Activated naive CD4-positive, alpha-beta T cell treated with anti-CD3 and anti-CD28 coated beads, Interleukin-2, amount 50 U/mL, for 72 hours (primary cell): ENCODE results near the gene IL5. TPM values are rescaled to one million over a fixed set of nuclear protein-coding genes. Genes with fewer than 3 reads are reported as not detected.
A peak's percentile ranks its signal among the peaks of the same experiment; 100 is the strongest.
"Not testable (repeated sequence)": the region's sequence is repeated elsewhere in the genome, so short reads cannot be mapped to it uniquely, and the experiment has no call there.

Source experiments
- ATAC-seq, 2 donors: fragments of 150-1000 bp; cut with Tn5 transposase; 2 replicates each; pipeline ENCODE4 v1.10.0; 2021; ENCODE audit warnings: mild to moderate bottlenecking in 2 of 2, moderate library complexity in 2 of 2
- DNase-seq, 2 donors: peaks; one replicate each; pipeline ENCODE4 v3.0.0; 2021 to 2022; ENCODE audit warnings: low spot score in 2 of 2
- H3K27ac Mint-ChIP-seq, 2 donors: one replicate each; pipeline ENCODE4 v1.8.0; 2022; ENCODE audit warnings: mild to moderate bottlenecking in 2 of 2, mixed read lengths in 2 of 2
- H3K36me3 Mint-ChIP-seq, 2 donors: one replicate each; pipeline ENCODE4 v1.8.0; 2022; ENCODE audit warnings: mixed read lengths in 2 of 2
- H3K9me3 Mint-ChIP-seq, 2 donors: one replicate each; pipeline ENCODE4 v1.8.0; 2022; ENCODE audit warnings: mixed read lengths in 2 of 2
- total RNA-seq, 2 donors: library from RNA; stranded (reverse); gene quantifications; one replicate each; pipeline ENCODE4 v1.2.3, GENCODE V29; 2022

IL5 gene
- not detected for total RNA-seq

- Mint-ChIP-seq H3K36me3 (no peaks in the 10 kb centered on the region), H3K9me3 (no peaks in the 10 kb centered on the region), H3K27ac (no peak within 1 kb of the TSS)
- DNase-seq (no peak), ATAC-seq (peak in 1 of 2 donors; percentile 41)
These were observed at the start of gene IL5 for GRCh38 chr5:132543472-132544201. TSS of gene IL5 (minus strand) at chr5:132543522. CDS start at chr5:132543478, 44 bp downstream.

DNA sequence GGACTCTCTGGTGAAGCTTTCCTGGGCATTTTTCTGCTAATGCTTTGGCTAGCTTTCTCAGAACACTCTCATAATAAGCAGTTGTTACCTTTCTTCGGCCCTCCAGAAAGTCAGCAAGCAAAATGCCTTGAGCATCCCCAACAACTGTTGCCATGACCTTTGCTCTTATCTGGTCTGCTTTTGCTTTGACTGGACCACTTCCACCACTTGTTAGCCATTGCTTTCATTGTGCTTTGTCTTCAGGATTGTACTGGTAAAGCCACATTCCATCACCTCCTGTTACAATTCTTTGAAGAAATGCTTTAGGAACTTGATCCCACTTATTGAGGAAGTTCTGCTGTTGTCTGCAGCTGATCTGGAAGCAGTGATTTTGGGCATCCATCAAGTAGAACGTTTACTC is 49.2 kb upstream of the IL5 start:
- DNase-seq (no peak), ATAC-seq (no peak)
- Mint-ChIP-seq H3K36me3 (peaks cover 9 to 23% of the 10 kb centered on the region in 2 donors), H3K27ac (no peak overlapping the region), H3K9me3 (no peaks in the 10 kb centered on the region)

DNA sequence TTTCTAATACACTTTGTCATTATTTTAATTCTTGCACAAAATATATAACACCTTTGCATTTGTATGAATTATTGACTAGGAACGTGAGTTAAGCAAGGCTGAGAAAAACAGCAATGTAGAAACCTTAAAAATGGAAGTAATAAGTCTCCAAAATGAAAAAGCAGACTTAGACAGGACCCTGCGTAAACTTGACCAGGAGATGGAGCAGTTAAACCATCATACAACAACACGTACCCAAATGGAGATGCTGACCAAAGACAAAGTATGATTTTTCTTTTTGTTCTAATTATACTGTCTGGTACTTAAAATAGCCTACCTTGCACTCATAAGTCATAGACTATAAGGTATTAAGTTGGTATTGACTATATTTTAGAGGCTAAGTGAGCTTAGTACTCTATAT is 47.8 kb upstream of the IL5 start:
- Mint-ChIP-seq H3K36me3 (peaks cover 10 to 27% of the 10 kb centered on the region in 2 donors), H3K27ac (no peak overlapping the region), H3K9me3 (no peaks in the 10 kb centered on the region)
- ATAC-seq = no peak
- no peak for DNase-seq

DNA sequence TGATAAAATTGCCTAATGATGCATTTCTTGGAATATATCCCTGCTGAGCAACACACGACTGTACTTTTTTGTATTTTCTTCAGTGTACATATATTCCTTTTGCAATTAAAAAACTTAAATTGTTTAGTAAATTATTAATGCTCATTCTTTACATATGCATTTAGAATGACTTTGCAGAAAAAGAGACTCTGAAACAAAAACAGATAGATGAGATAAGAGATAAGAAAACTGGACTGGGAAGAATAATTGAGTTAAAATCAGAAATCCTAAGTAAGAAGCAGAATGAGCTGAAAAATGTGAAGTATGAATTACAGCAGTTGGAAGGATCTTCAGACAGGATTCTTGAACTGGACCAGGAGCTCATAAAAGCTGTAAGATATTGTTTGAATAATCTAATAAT is 46.1 kb upstream of the IL5 start:
- ATAC-seq (no peak), DNase-seq (no peak)
- Mint-ChIP-seq H3K9me3 (no peaks in the 10 kb centered on the region), H3K36me3 (peaks cover 9 to 29% of the 10 kb centered on the region in 2 donors), H3K27ac (no peak overlapping the region)

DNA sequence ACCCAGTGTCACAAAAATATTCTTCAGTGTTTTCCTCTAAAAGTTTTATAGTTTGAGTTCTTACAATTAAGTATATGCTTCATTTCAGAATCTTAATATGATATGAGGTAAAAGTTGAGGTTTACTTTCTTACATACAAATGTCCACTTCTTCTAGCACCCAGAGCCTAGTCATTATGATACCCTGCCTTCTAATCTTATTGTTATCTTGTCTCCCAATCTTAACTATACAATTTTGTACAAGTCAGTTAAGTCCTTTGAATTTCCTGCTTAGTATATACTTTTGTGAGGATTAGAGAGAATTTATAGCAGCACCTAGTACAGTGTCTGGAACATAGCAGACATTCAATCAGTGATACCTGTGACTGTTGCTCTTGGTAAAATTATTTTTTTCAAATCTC is 42.7 kb upstream of the IL5 start:
- no peak for ATAC-seq
- DNase-seq = no peak
- peaks cover 24 to 39% of the 10 kb centered on the region in 2 donors for H3K36me3 Mint-ChIP-seq
- no peaks in the 10 kb centered on the region for H3K9me3 Mint-ChIP-seq
- no peak overlapping the region for H3K27ac Mint-ChIP-seq

DNA sequence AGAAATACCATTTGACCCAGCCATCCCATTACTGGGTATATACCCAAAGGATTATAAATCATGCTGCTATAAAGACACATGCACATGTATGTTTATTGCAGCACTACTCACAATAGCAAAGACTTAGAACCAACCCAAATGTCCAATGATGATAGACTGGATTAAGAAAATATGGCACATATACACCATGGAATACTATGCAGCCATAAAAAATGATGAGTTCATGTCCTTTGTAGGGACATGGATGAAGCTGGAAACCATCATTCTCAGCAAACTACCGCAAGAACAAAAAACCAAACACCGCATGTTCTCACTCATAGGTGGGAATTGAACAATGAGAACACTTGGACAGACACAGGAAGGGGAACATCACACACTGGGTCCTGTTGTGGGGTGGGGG is 41.2 kb upstream of the IL5 start:
- not testable (repeated sequence) for H3K27ac Mint-ChIP-seq, DNase-seq, H3K9me3 Mint-ChIP-seq, ATAC-seq
- peaks cover 24 to 34% of the 10 kb centered on the region in 2 donors for H3K36me3 Mint-ChIP-seq

DNA sequence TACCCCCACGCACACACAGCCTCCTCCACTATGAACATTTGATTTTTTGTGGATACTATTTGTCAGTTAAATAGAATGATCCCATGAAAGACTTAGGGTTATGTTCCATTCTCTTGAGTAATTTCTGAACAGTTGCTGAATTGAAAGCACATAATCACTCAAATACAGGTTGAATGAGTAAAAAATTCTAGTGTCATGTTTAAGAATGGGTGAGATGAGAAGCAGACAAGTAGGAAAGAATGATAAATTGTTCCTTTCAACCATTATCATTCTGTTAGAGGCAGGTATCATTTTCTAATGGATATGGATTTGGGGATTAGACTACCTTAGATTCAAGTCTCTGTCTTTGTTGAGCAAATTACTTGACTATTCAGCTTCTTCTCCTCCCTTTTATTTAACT is 32.8 kb upstream of the IL5 start:
- peaks cover 26 to 55% of the 10 kb centered on the region in 2 donors for H3K36me3 Mint-ChIP-seq
- peak; percentile 41 to 92 for ATAC-seq
- H3K27ac Mint-ChIP-seq = peak overlapping the region in 1 of 2 donors; percentile 33
- peaks cover 0 to 12% of the 10 kb centered on the region in 2 donors for H3K9me3 Mint-ChIP-seq
- no peak for DNase-seq

DNA sequence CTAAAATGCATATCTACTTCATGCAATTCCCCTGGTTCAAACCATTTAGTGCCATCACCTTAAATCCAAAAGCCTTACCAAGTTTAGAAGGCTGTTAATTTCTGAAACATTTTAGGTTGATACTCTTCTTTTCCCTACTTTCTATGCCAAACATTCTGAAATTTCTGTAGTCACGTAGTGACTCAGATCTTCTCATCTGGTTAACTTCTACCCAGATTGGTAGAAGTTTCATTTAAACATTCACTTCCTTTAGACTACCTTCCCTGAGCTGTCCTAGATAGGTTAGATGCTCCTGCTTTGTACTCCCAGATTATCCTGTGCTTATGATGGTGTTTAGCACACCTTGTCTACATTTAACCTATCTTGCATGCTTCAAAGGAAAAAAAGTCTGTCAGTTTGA is 23.3 kb upstream of the IL5 start:
- peak overlapping the region in 1 of 2 donors; percentile 3 for H3K27ac Mint-ChIP-seq
- H3K36me3 Mint-ChIP-seq = peaks cover 19 to 20% of the 10 kb centered on the region in 2 donors
- peaks cover 0 to 5% of the 10 kb centered on the region in 2 donors for H3K9me3 Mint-ChIP-seq
- DNase-seq = no peak
- ATAC-seq = peak; percentile 48 to 87

GRCh38 chr5:132564555-132564954 is 21.2 kb upstream of the IL5 start:
- DNase-seq, H3K9me3 Mint-ChIP-seq, H3K27ac Mint-ChIP-seq, ATAC-seq: not testable (repeated sequence)
- peaks cover 13 to 14% of the 10 kb centered on the region in 2 donors for H3K36me3 Mint-ChIP-seq

DNA sequence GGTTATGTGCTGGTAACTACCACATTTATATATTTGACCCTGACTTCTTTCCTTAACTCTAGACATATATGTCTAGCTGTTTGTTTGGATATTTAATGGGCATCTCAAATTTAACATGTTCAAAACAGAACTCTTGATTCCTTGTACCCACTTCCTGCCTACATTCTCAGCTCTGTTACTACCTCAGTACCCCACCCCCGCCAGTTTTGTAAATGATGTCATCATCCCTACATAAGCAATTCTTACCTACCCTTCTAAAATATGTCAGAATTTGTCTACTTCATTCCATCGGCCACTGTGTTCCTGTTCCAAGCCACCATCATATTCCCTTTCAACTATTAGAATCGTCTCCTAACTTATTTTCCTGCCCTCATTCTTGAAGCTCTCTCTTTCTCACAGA is 18.3 kb upstream of the IL5 start:
- ATAC-seq = no peak
- Mint-ChIP-seq H3K27ac (no peak overlapping the region), H3K9me3 (peaks cover 0 to 5% of the 10 kb centered on the region in 2 donors), H3K36me3 (peaks cover 22 to 25% of the 10 kb centered on the region in 2 donors)
- DNase-seq = no peak

DNA sequence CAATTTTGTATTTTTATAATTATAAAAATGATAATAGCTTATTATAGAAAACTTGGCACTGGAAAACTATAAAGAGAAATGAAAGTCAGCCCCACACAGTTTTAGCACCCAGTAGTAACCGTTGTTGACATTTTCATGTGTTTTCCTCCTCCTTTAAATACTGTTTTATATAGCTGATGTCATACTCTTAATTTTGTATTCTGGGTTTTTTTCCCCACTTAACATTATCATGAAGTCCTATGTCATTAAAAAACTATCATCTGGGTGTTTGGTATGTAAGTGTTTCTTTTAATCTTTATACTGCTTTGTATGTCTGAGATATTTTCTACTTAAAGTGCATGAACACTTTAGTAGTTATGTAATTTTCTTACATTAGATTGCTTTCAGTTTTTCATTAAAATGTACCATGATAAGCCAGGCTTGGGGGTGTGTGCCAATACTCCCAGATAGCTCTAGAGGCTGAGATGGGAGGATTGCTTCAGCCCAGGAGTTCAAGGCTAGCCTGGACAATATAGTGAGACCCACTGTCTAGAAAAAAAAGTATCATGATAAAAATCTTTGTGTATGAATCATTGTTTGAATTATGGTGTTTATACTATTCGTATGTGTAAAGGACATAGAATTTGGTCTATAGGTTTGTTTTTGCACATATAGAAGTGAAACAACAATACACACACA is 16.2 kb upstream of the IL5 start:
- ATAC-seq (no peak), DNase-seq (no peak)
- no peak overlapping the region for H3K27ac Mint-ChIP-seq
- peaks cover 0 to 5% of the 10 kb centered on the region in 2 donors for H3K9me3 Mint-ChIP-seq
- peaks cover 14 to 24% of the 10 kb centered on the region in 2 donors for H3K36me3 Mint-ChIP-seq

- Mint-ChIP-seq H3K36me3 (peaks cover 14 to 24% of the 10 kb centered on the region in 2 donors), H3K27ac (peak overlapping the region; percentile 96 to 98), H3K9me3 (peaks cover 0 to 5% of the 10 kb centered on the region in 2 donors)
- ATAC-seq (peak; percentile 43 to 46), DNase-seq (peak; percentile 35 to 56)
These were observed 14.3 kb upstream of the IL5 start for GRCh38 chr5:132557478-132558172.

GRCh38 chr5:132556763-132557477 is 13.6 kb upstream of the IL5 start, which contains the start of gene RAD50:
TSS of gene RAD50 (plus strand) at chr5:132556977. CDS start at chr5:132557325, 348 bp downstream.
- peak; percentile 97 to 98 for ATAC-seq
- H3K9me3 Mint-ChIP-seq = peaks cover 0 to 5% of the 10 kb centered on the region in 2 donors
- DNase-seq = peak; percentile 93 to 96
- H3K27ac Mint-ChIP-seq = peak within 1 kb of the TSS; percentile 96 to 98
- H3K36me3 Mint-ChIP-seq = peaks cover 14 to 24% of the 10 kb centered on the region in 2 donors

DNA sequence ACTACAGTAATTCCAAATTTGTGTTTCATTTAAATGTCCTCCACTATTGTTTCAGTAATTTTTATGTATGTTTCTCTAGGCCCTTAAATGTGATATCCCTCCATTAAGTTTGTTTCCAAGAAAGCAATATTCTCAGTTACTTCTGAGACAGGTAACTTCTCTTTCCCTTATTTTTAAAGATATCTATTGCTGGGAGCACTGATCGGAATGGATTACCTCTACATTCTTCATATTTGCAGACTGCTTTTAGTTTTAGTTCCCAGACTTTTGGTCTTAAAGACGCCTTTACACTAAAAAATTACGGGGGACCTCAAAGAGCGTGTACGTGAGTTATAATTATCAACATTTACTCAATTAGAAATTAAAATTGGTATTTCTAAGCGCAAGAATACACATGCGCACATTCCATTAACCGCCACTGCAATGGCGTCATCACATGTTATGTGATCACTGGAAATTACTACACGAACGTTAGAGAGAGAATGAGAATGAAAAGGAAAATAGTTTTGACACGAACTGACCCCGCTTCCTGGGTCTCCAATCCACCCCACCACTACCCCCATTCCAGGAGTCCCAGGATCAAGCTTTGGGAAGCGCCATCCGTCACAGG is 12.9 kb upstream of the IL5 start:
- DNase-seq (no peak), ATAC-seq (no peak)
- peaks cover 0 to 5% of the 10 kb centered on the region in 2 donors for H3K9me3 Mint-ChIP-seq
- H3K27ac Mint-ChIP-seq = peak overlapping the region; percentile 96 to 98
- H3K36me3 Mint-ChIP-seq = peaks cover 14 to 24% of the 10 kb centered on the region in 2 donors

GRCh38 chr5:132549576-132549975 is 6.3 kb upstream of the IL5 start:
- ATAC-seq (no peak), DNase-seq (no peak)
- no peaks in the 10 kb centered on the region for H3K9me3 Mint-ChIP-seq
- H3K36me3 Mint-ChIP-seq = no peaks in the 10 kb centered on the region
- H3K27ac Mint-ChIP-seq = no peak overlapping the region

DNA sequence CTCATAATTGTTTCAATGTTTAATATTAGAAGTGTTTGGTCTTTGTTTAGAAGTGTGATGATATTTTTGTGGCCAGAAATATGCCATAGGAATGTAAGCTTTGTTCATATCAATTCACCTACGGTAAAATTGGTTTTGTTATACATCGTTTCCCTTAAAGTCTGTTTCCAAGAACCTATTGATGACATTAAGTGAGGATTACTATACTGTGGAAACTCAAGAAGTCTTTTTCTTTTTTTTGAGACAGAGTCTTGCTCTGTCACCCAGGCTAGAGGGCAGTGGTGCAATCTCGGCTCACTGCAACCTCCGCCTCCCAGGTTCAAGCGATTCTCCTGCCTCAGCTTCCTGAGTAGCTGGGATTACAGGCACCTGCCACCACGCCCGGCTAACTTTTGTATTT is 5.5 kb upstream of the IL5 start:
- not testable (repeated sequence) for ATAC-seq, H3K27ac Mint-ChIP-seq, H3K9me3 Mint-ChIP-seq, H3K36me3 Mint-ChIP-seq, DNase-seq
